GM23248 (cell line): ENCODE data around the gene CALML6. TPM values are rescaled to one million over a fixed set of nuclear protein-coding genes. Genes with fewer than 3 reads are reported as not detected.
"Not testable (repeated sequence)": the region's sequence is repeated elsewhere in the genome, so short reads cannot be mapped to it uniquely, and the experiment has no call there.

Experiments used
- DNase-seq: peaks from one replicate; pipeline ENCODE4 v3.0.0-alpha.2; 2015
- H2AFZ ChIP-seq: fragments of 200-600 bp; sonication (generic); 2 replicates; pipeline ENCODE4 v1.6.1; 2016; ENCODE audit warnings: antibody characterized with exemption
- H3F3A ChIP-seq: fragments of 200-600 bp; sonication (generic); 2 replicates; pipeline ENCODE4 v1.6.1; 2016; ENCODE audit warnings: mild to moderate bottlenecking, antibody characterized with exemption, mixed run types; ENCODE audit not compliant: insufficient read depth
- H3K27ac ChIP-seq: fragments of 200-600 bp; sonication (generic); 2 replicates; pipeline ENCODE4 v1.5.1; 2016; ENCODE audit warnings: mild to moderate bottlenecking
- H3K27me3 ChIP-seq: fragments of 200-600 bp; sonication (generic); replicated peaks from 2 replicates; pipeline ENCODE4 v1.6.1; 2016; ENCODE audit warnings: mild to moderate bottlenecking; ENCODE audit not compliant: insufficient read depth
- H3K36me3 ChIP-seq: fragments of 200-600 bp; sonication (generic); 2 replicates; pipeline ENCODE4 v1.6.1; 2016; ENCODE audit warnings: low read depth, mild to moderate bottlenecking
- H3K4me1 ChIP-seq: fragments of 200-600 bp; sonication (generic); 2 replicates; pipeline ENCODE4 v1.6.1; 2016; ENCODE audit warnings: mild to moderate bottlenecking; ENCODE audit not compliant: insufficient read depth
- H3K4me2 ChIP-seq: fragments of 200-600 bp; sonication (generic); one replicate; pipeline ENCODE4 v1.6.1; 2016; ENCODE audit warnings: mild to moderate bottlenecking; ENCODE audit not compliant: unreplicated experiment
- H3K4me3 ChIP-seq: fragments of 200-600 bp; sonication (generic); 2 replicates; pipeline ENCODE4 v1.5.1; 2016; ENCODE audit warnings: mild to moderate bottlenecking
- H3K79me2 ChIP-seq: fragments of 200-600 bp; sonication (generic); 2 replicates; pipeline ENCODE4 v1.6.1; 2016; ENCODE audit warnings: mild to moderate bottlenecking; ENCODE audit not compliant: insufficient read depth
- H3K9ac ChIP-seq: fragments of 200-600 bp; sonication (generic); 2 replicates; pipeline ENCODE4 v1.6.1; 2016; ENCODE audit warnings: mild to moderate bottlenecking
- H3K9me2 ChIP-seq: fragments of 200-600 bp; sonication (generic); 2 replicates; pipeline ENCODE4 v1.6.1; 2016; ENCODE audit warnings: mixed run types, mild to moderate bottlenecking, moderate library complexity; ENCODE audit not compliant: insufficient read depth
- H3K9me3 ChIP-seq: fragments of 200-600 bp; sonication (generic); one replicate; pipeline ENCODE4 v1.6.1; 2017; ENCODE audit warnings: low read depth
- H4K20me1 ChIP-seq: fragments of 200-600 bp; sonication (generic); 2 replicates; pipeline ENCODE4 v1.6.0; 2016; ENCODE audit not compliant: insufficient read depth
- EZH2 ChIP-seq: fragments of 200-600 bp; sonication (generic); IDR thresholded peaks from 2 replicates; pipeline ENCODE4 v1.6.1; 2018; ENCODE audit warnings: antibody characterized with exemption, mild to moderate bottlenecking; ENCODE audit not compliant: insufficient read depth, poor library complexity, severe bottlenecking
- EZH2phosphoT487 ChIP-seq: fragments of 200-600 bp; sonication (generic); IDR thresholded peaks from 2 replicates; pipeline ENCODE4 v1.6.1; 2018; ENCODE audit warnings: antibody characterized with exemption, moderate library complexity, mild to moderate bottlenecking, low read depth; ENCODE audit not compliant: insufficient read depth
- WGBS, 2 experiments: methylation state at CpG; one replicate each; pipeline ENCODE4 v1.1.6; 2015 to 2017; ENCODE audit warnings: low lambda C conversion rate in 2 of 2, low coverage in 1 of 2; ENCODE audit errors: missing lambda C conversion rate in 2 of 2; 5-methylcytosine and 5-hydroxymethylcytosine counted together
- in situ Hi-C: fragments of 300-500 bp; cut with MboI; formaldehyde crosslinking; loops from 2 replicates; pipeline ENCODE4 v1.15.0; 2020
- polyA plus RNA-seq: library from polyadenylated mRNA; unstranded; fragments of >200 nt; fragmentation: Nextera tagmentation; extraction: Ambion mirVana; gene quantifications from 2 replicates; pipeline ENCODE4 v1.2.1, GENCODE V29; 2016
- total RNA-seq: library from RNA; depleted of rRNA; stranded (reverse); fragments of >200 nt; shearing (Covaris generic); gene quantifications from 2 replicates; pipeline ENCODE4 v1.2.3, GENCODE V29; 2014

CALML6 gene
- total and polyA plus RNA-seq, 2 experiments from 2014 or later: 0.11 TPM; not detected in 1

GRCh38 chr1:1928231-1929101 is 13.4 kb downstream of the CALML6 start:
- Histone ChIP-seq H3K4me3 (no peak overlapping the region), H4K20me1 (no peaks in the 10 kb centered on the region), H3K27ac (no peak overlapping the region), H3F3A (no peaks in the 10 kb centered on the region), H3K9me2 (no peaks in the 10 kb centered on the region), H3K9ac (no peak overlapping the region), H3K27me3 (no peaks in the 10 kb centered on the region), H3K36me3 (no peaks in the 10 kb centered on the region), H3K79me2 (no peaks in the 10 kb centered on the region), H2AFZ (no peak overlapping the region), H3K4me1 (no peaks in the 10 kb centered on the region), H3K9me3 (no peaks in the 10 kb centered on the region), H3K4me2 (no peak overlapping the region)
- TF ChIP-seq EZH2 (no peak), EZH2phosphoT487 (no peak)
- no peak for DNase-seq
- 71 to 72% methylated on average over 31 to 34 of the region's 34 CpGs for WGBS, 2 experiments
- in situ Hi-C loops: no loop called here

- H3K27ac ChIP-seq: no peak overlapping the region
- no peaks in the 10 kb centered on the region for H3K9me2 ChIP-seq
- in situ Hi-C loops: no loop called here
- H4K20me1 ChIP-seq: no peaks in the 10 kb centered on the region
- no peak overlapping the region for H3K4me2 ChIP-seq
- H2AFZ ChIP-seq: no peak overlapping the region
- no peaks in the 10 kb centered on the region for H3K36me3 ChIP-seq
- WGBS, 2 experiments: 79 to 81% methylated on average over 8 to 10 of the region's 10 CpGs
- H3K4me1 ChIP-seq: no peaks in the 10 kb centered on the region
- TF ChIP-seq EZH2: no peak
- TF ChIP-seq EZH2phosphoT487: no peak
- no peak overlapping the region for H3K9ac ChIP-seq
- no peaks in the 10 kb centered on the region for H3K9me3 ChIP-seq
- no peak for DNase-seq
- H3K27me3 ChIP-seq: no peaks in the 10 kb centered on the region
- H3K79me2 ChIP-seq: no peaks in the 10 kb centered on the region
- H3F3A ChIP-seq: no peaks in the 10 kb centered on the region
- H3K4me3 ChIP-seq: no peak overlapping the region
Measured at GRCh38 chr1:1929102-1929638, 14.1 kb downstream of the CALML6 start.

- H3F3A ChIP-seq: no peaks in the 10 kb centered on the region
- H3K4me3 ChIP-seq: no peak overlapping the region
- no peaks in the 10 kb centered on the region for H3K27me3 ChIP-seq
- H3K79me2 ChIP-seq: no peaks in the 10 kb centered on the region
- H3K9ac ChIP-seq: no peak overlapping the region
- H4K20me1 ChIP-seq: no peaks in the 10 kb centered on the region
- no peak overlapping the region for H3K27ac ChIP-seq
- no peaks in the 10 kb centered on the region for H3K9me2 ChIP-seq
- H3K4me2 ChIP-seq: no peak overlapping the region
- H3K4me1 ChIP-seq: no peaks in the 10 kb centered on the region
- H2AFZ ChIP-seq: no peak overlapping the region
- 82 to 83% methylated on average over 38 of the region's 38 CpGs for WGBS, 2 experiments
- H3K36me3 ChIP-seq: no peaks in the 10 kb centered on the region
- TF ChIP-seq EZH2 (no peak), EZH2phosphoT487 (no peak)
- no peak for DNase-seq
- in situ Hi-C loops: no loop called here
- no peaks in the 10 kb centered on the region for H3K9me3 ChIP-seq
Measured at GRCh38 chr1:1929639-1930545, 14.8 kb downstream of the CALML6 start.

- H3K27ac ChIP-seq, H3K9me2 ChIP-seq, H2AFZ ChIP-seq, DNase-seq, H3K27me3 ChIP-seq, H3K4me3 ChIP-seq, in situ Hi-C loops, H3K9me3 ChIP-seq, H4K20me1 ChIP-seq, H3K9ac ChIP-seq, H3K36me3 ChIP-seq, H3K4me1 ChIP-seq, H3K79me2 ChIP-seq, H3K4me2 ChIP-seq, H3F3A ChIP-seq: not testable (repeated sequence)
- WGBS, 2 experiments: 46 to 63% methylated on average over 2 to 4 of the region's 21 CpGs
Measured at GRCh38 chr1:1934848-1935247, 19.8 kb downstream of the CALML6 start.
